B cell (primary cell): ENCODE measurements around the gene TMEM131. TPM values are rescaled to one million over a fixed set of nuclear protein-coding genes. Genes with fewer than 3 reads are reported as not detected.

Experiments
- ATAC-seq: fragments of 200-7000 bp; cut with Tn5 transposase; one replicate; pipeline ENCODE4 v1.10.0; 2021; ENCODE audit warnings: low read depth, mild to moderate bottlenecking, moderate number of reproducible peaks, moderate library complexity
- CTCF ChIA-PET: fragments of 350-600 bp; sonication (Branson Sonifier 250); formaldehyde crosslinking; loops from one replicate; lab custom pipeline; 2021; ENCODE audit warnings: antibody characterized with exemption, inconsistent platforms; lab: Charles Lee
- POLR2A ChIA-PET: fragments of 350-600 bp; sonication (Branson Sonifier 250); formaldehyde crosslinking; loops from one replicate; lab custom pipeline; 2021; ENCODE audit warnings: antibody characterized with exemption; lab: Charles Lee
- DNase-seq: peaks from one replicate; pipeline ENCODE4 v3.0.0; 2013
- H2AFZ ChIP-seq: 2 replicates; pipeline ENCODE4 v1.6.1; 2012; ENCODE audit warnings: mild to moderate bottlenecking, low read depth, low read length; ENCODE audit not compliant: insufficient read depth, poor library complexity, severe bottlenecking
- H3K27ac ChIP-seq, 2 donors: 1 replicate in 1 of 2; 2 replicates in 1 of 2; pipeline ENCODE4 v1.5.1; 2012 to 2013; ENCODE audit warnings: low read length in 2 of 2, mild to moderate bottlenecking in 2 of 2, moderate library complexity in 1 of 2
- H3K27me3 ChIP-seq, 4 experiments: fragments of 200-600 bp in 1 of 4; sonication (generic) in 1 of 4; replicated peaks in 1 of 4; 1 replicate in 2 of 4; 2 replicates in 2 of 4; pipeline versions ENCODE4 v1.6.1 to v1.7.0; 2013 to 2016; ENCODE audit warnings: low read length in 3 of 4, mild to moderate bottlenecking in 2 of 4, mixed read lengths in 1 of 4, moderate library complexity in 1 of 4; ENCODE audit not compliant: insufficient read depth in 4 of 4, control insufficient read depth in 3 of 4; ENCODE audit errors: control extremely low read depth in 1 of 4
- H3K36me3 ChIP-seq, 2 experiments: replicated peaks in 1 of 2; 1 replicate in 1 of 2; 2 replicates in 1 of 2; pipeline versions ENCODE4 v1.6.1 to v1.7.1; 2013; ENCODE audit warnings: low read length in 1 of 2; ENCODE audit not compliant: insufficient read depth in 2 of 2, control insufficient read depth in 1 of 2; ENCODE audit errors: control extremely low read depth in 1 of 2, extremely low read depth in 1 of 2
- H3K4me1 ChIP-seq, 2 donors: fragments of 200-600 bp in 1 of 2; sonication (generic) in 1 of 2; 1 replicate in 1 of 2; 2 replicates in 1 of 2; pipeline versions ENCODE4 v1.5.1 to v1.6.1; 2013 to 2017; ENCODE audit warnings: low read length in 2 of 2; ENCODE audit not compliant: control insufficient read depth in 2 of 2, insufficient read depth in 2 of 2
- H3K4me2 ChIP-seq: replicated peaks from 2 replicates; pipeline ENCODE3; 2012; ENCODE audit warnings: mild to moderate bottlenecking, low read depth, low read length; ENCODE audit not compliant: poor library complexity, severe bottlenecking
- H3K4me3 ChIP-seq, 5 experiments: fragments of 200-600 bp in 1 of 5; sonication (generic) in 1 of 5; 1 replicate in 3 of 5; 2 replicates in 2 of 5; pipeline versions ENCODE4 v1.5.1 to v1.7.0; 2011 to 2016; ENCODE audit warnings: low read length in 4 of 5, mild to moderate bottlenecking in 4 of 5, low read depth in 2 of 5, control low read depth in 1 of 5, moderate library complexity in 1 of 5; ENCODE audit not compliant: insufficient read depth in 1 of 5; ENCODE audit errors: control extremely low read depth in 1 of 5, extremely low read depth in 1 of 5
- H3K79me2 ChIP-seq: fragments of 200-600 bp; sonication (generic); one replicate; pipeline ENCODE4 v1.6.0; 2016; ENCODE audit warnings: low read length; ENCODE audit not compliant: control insufficient read depth, insufficient read depth
- H3K9ac ChIP-seq: fragments of 200-600 bp; sonication (generic); 2 replicates; pipeline ENCODE4 v1.6.1; 2017; ENCODE audit warnings: mild to moderate bottlenecking, low read length, moderate library complexity
- H3K9me3 ChIP-seq, 3 donors: one replicate each; pipeline versions ENCODE4 v1.6.1 to v1.7.1; 2013; ENCODE audit warnings: low read length in 2 of 3; ENCODE audit not compliant: control insufficient read depth in 2 of 3, insufficient read depth in 1 of 3; ENCODE audit errors: control extremely low read depth in 1 of 3
- H4K20me1 ChIP-seq: 2 replicates; pipeline ENCODE4 v1.6.0; 2012; ENCODE audit warnings: mild to moderate bottlenecking, low read length; ENCODE audit not compliant: insufficient read depth, control insufficient read depth, poor library complexity, severe bottlenecking
- H3K27ac Mint-ChIP-seq: one replicate; pipeline ENCODE4 v1.8.0; 2021; ENCODE audit warnings: mixed read lengths
- H3K27me3 Mint-ChIP-seq: one replicate; pipeline ENCODE4 v1.8.0; 2021; ENCODE audit warnings: mixed read lengths
- H3K4me1 Mint-ChIP-seq: one replicate; pipeline ENCODE4 v1.8.0; 2021; ENCODE audit warnings: mixed read lengths
- H3K4me3 Mint-ChIP-seq: one replicate; pipeline ENCODE4 v1.8.0; 2021; ENCODE audit warnings: mixed read lengths
- H3K9me3 Mint-ChIP-seq: one replicate; pipeline ENCODE4 v1.8.0; 2022; ENCODE audit warnings: mixed read lengths; ENCODE audit not compliant: insufficient read depth
- EZH2 ChIP-seq: IDR thresholded peaks from 2 replicates; pipeline ENCODE4 v1.6.1; 2012; ENCODE audit warnings: borderline replicate concordance, low read depth, mild to moderate bottlenecking, moderate library complexity, low read length; ENCODE audit not compliant: insufficient read depth, poor library complexity, severe bottlenecking
- WGBS: methylation state at CpG from one replicate; pipeline ENCODE4 v1.1.5; 2013; ENCODE audit warnings: missing lambda C conversion rate; ENCODE audit not compliant: insufficient coverage; 5-methylcytosine and 5-hydroxymethylcytosine counted together
- intact Hi-C: fragments of 100-400 bp; cut with micrococcal nuclease; formaldehyde crosslinking; loops from one replicate; pipeline ENCODE4 v1.10.0; 2022
- polyA plus RNA-seq: library from polyadenylated mRNA; depleted of rRNA; stranded (reverse); fragments of >200 nt; gene quantifications from 2 replicates; pipeline ENCODE4 v1.2.3, GENCODE V29; 2012
- total RNA-seq, 2 donors: library from RNA; stranded (reverse); fragments of 120-200 nt in 1 of 2; gene quantifications; 1 replicate in 1 of 2; 2 replicates in 1 of 2; pipeline versions ENCODE4 v1.2.3 to v1.2.4, GENCODE V29; 2013 to 2022
- TF ChIP-seq, protein P1 (sequence below): fragments of 200-600 bp; IDR thresholded peaks from one replicate; pipeline ENCODE4 v1.8.0; 2022; ENCODE audit warnings: antibody characterized with exemption, mild to moderate bottlenecking

Gene TMEM131
- total and polyA plus RNA-seq, 2 donors (not counting 1 experiment from before 2014, with no cell fraction given) = 24.3 to 101 TPM

DNA sequence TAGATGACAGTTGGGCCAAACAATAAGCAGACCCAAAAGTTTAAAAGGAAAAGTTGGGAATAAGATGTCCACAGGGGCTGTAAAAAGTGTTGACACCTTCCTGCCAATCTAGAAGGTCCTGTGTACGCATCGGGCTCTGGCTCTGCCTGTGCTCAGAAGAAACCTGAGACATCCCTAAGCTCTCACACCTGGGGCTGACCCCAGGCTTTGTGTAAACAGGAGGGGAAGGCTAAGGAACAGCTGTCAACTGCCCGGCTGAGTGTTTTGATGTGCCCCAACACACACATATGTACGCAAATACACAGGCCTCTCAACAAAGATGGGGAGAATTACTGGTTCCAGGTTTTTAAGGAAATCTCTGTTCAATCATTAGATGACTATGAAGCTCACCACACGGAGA, 59.5 kb downstream of the TMEM131 start:
- Histone ChIP-seq H3K9ac (peak overlapping the region; percentile 29), H3K4me1 (peaks cover 48 to 61% of the 10 kb centered on the region in 2 donors), H3K27me3 (no peaks in the 10 kb centered on the region), H3K9me3 (peaks cover 0 to 4% (median 0%) of the 10 kb centered on the region in 3 donors), H3K4me2 (peak overlapping the region; percentile 45), H3K4me3 (peak overlapping the region in 1 of 5 experiments; percentile 4), H4K20me1 (no peaks in the 10 kb centered on the region), H3K79me2 (peaks cover 83% of the 10 kb centered on the region), H3K27ac (peak overlapping the region; percentile 2 to 70), H3K36me3 (no peaks in the 10 kb centered on the region), H2AFZ (peak overlapping the region; percentile 22)
- peak overlapping the region; percentile 66 for H3K4me3 Mint-ChIP-seq
- peak; percentile 31 for ATAC-seq
- POLR2A ChIA-PET = no interaction called here
- CTCF ChIA-PET = interaction anchor here (1.2 kb wide), 2 partner anchors 18 to 30 kb away, joined by 3 read pairs; no protein-coding TSS in a partner anchor
- DNase-seq = peak; percentile 44
- H3K27ac Mint-ChIP-seq = peak overlapping the region; percentile 64
- no peaks in the 10 kb centered on the region for H3K27me3 Mint-ChIP-seq
- WGBS = 10% methylated on average over 2 of the region's 5 CpGs
- TF ChIP-seq EZH2 = no peak
- TF ChIP-seq, protein P1, sequence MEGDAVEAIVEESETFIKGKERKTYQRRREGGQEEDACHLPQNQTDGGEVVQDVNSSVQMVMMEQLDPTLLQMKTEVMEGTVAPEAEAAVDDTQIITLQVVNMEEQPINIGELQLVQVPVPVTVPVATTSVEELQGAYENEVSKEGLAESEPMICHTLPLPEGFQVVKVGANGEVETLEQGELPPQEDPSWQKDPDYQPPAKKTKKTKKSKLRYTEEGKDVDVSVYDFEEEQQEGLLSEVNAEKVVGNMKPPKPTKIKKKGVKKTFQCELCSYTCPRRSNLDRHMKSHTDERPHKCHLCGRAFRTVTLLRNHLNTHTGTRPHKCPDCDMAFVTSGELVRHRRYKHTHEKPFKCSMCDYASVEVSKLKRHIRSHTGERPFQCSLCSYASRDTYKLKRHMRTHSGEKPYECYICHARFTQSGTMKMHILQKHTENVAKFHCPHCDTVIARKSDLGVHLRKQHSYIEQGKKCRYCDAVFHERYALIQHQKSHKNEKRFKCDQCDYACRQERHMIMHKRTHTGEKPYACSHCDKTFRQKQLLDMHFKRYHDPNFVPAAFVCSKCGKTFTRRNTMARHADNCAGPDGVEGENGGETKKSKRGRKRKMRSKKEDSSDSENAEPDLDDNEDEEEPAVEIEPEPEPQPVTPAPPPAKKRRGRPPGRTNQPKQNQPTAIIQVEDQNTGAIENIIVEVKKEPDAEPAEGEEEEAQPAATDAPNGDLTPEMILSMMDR = no peak
- intact Hi-C loops = loop anchor here (2.0 kb wide), 1 partner anchor 15 kb away; no protein-coding TSS in a partner anchor
- peaks cover 10% of the 10 kb centered on the region for H3K9me3 Mint-ChIP-seq
- peaks cover 87% of the 10 kb centered on the region for H3K4me1 Mint-ChIP-seq

DNA sequence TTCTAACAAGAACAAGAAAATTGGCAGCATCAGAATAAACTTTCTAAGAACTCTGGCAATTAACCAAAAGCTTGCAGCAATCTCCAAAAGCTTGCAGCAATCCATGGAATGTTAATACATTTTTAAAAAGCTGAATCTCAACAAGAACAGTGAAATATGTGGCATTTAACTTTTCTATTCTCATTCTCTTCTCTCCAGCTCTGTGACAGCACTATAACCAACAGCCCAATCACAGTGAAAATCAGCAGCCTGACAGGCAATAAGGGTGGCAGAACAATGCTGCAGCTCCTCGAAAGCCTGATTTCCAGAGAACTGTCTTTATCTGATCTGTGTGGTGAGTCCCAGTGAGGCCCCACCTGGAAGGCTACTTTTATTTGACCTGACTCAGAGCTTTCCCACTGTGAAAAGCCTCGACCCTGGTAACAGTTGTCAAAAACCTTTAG, 60.0 kb downstream of the TMEM131 start:
- H3K27ac ChIP-seq = peak overlapping the region; percentile 2 to 70
- DNase-seq (no peak), ATAC-seq (no peak)
- Mint-ChIP-seq H3K4me1 (peaks cover 91% of the 10 kb centered on the region), H3K27me3 (no peaks in the 10 kb centered on the region), H3K27ac (peak overlapping the region; percentile 64), H3K4me3 (peak overlapping the region; percentile 66), H3K9me3 (peaks cover 10% of the 10 kb centered on the region)
- peak overlapping the region; percentile 22 for H2AFZ ChIP-seq
- POLR2A ChIA-PET = no interaction called here
- peak overlapping the region; percentile 29 for H3K9ac ChIP-seq
- WGBS = 10% methylated on average over 2 of the region's 2 CpGs
- intact Hi-C loops = loop anchor here (2.0 kb wide), 1 partner anchor 15 kb away; no protein-coding TSS in a partner anchor
- H4K20me1 ChIP-seq = no peaks in the 10 kb centered on the region
- CTCF ChIA-PET = interaction anchor here (1.2 kb wide), 2 partner anchors 19 to 31 kb away, joined by 3 read pairs; no protein-coding TSS in a partner anchor
- no peaks in the 10 kb centered on the region for H3K36me3 ChIP-seq
- no peaks in the 10 kb centered on the region for H3K27me3 ChIP-seq
- H3K4me3 ChIP-seq = no peak overlapping the region
- H3K4me1 ChIP-seq = peaks cover 52 to 64% of the 10 kb centered on the region in 2 donors
- H3K4me2 ChIP-seq = peak overlapping the region; percentile 45
- H3K9me3 ChIP-seq = peaks cover 0 to 4% (median 0%) of the 10 kb centered on the region in 3 donors
- TF ChIP-seq EZH2 = no peak
- TF ChIP-seq, protein P1 = no peak
- peaks cover 86% of the 10 kb centered on the region for H3K79me2 ChIP-seq
